D721Med (cell line): ENCODE results near the gene LMX1B.
A peak's percentile ranks its signal among the peaks of the same experiment; 100 is the strongest.

Experiments used
- DNase-seq: peaks from one replicate; pipeline ENCODE4 v3.0.0; 2011; ENCODE audit warnings: low spot score; ENCODE audit not compliant: insufficient read length
- FAIRE-seq: peaks from 2 replicates; lab custom pipeline; 2011; peaks lifted over from hg19 to GRCh38; lab: Jason Lieb, UNC
- CTCF ChIP-seq: IDR thresholded peaks from 2 replicates; pipeline ENCODE4 v1.5.1; 2012; ENCODE audit warnings: mild to moderate bottlenecking, control low read depth; ENCODE audit not compliant: insufficient read depth; ENCODE audit errors: missing control alignments

Gene LMX1B

GRCh38 chr9:126719618-126720031 lies 105.9 kb downstream of the LMX1B start:
- DNase-seq (no peak), FAIRE-seq (no peak)
- no peak for TF ChIP-seq CTCF

- FAIRE-seq, result no peak
- no peak for DNase-seq
- TF ChIP-seq CTCF, result no peak
Observed at GRCh38 chr9:126720036-126720435, 106.3 kb downstream of the LMX1B start.

GRCh38 chr9:126720661-126721563 lies 107.2 kb downstream of the LMX1B start:
- no peak for TF ChIP-seq CTCF
- FAIRE-seq (no peak), DNase-seq (no peak)

GRCh38 chr9:126721564-126721981 lies 107.8 kb downstream of the LMX1B start:
- FAIRE-seq (no peak), DNase-seq (no peak)
- no peak for TF ChIP-seq CTCF

- DNase-seq (peak; percentile 61), FAIRE-seq (no peak)
- no peak for TF ChIP-seq CTCF
Observed at GRCh38 chr9:126722252-126722921, 108.7 kb downstream of the LMX1B start.

GRCh38 chr9:126722922-126723806 lies 109.4 kb downstream of the LMX1B start:
- TF ChIP-seq CTCF, result no peak
- peak; percentile 20 for DNase-seq
- no peak for FAIRE-seq
